Kidney (tissue), 14 donors: Measurements from ENCODE around the gene ROR2. TPM values are rescaled to one million over a fixed set of nuclear protein-coding genes. Genes with fewer than 3 reads are reported as not detected.

Source experiments
- DNase-seq, 5 donors: peaks; one replicate each; pipeline ENCODE4 v3.0.0-alpha.2; 2013 to 2020
- FAIRE-seq: peaks from 2 replicates; lab custom pipeline; 2012; peaks lifted over from hg19 to GRCh38; lab: Jason Lieb, UNC
- H3K27ac ChIP-seq, 2 donors: one replicate each; pipeline ENCODE4 v1.7.0; 2013; ENCODE audit warnings: low read depth in 2 of 2, low read length in 2 of 2, inconsistent platforms in 1 of 2
- H3K27me3 ChIP-seq: one replicate; pipeline ENCODE4 v1.7.1; 2013; ENCODE audit warnings: low read length, inconsistent platforms; ENCODE audit not compliant: control insufficient read depth, insufficient read depth
- H3K36me3 ChIP-seq, 3 donors: one replicate each; pipeline versions ENCODE4 v1.7.0 to v1.7.1; 2013; ENCODE audit warnings: low read length in 3 of 3, control low read depth in 1 of 3, inconsistent platforms in 1 of 3; ENCODE audit not compliant: insufficient read depth in 3 of 3, control insufficient read depth in 2 of 3
- H3K4me1 ChIP-seq, 3 donors: one replicate each; pipeline versions ENCODE4 v1.7.0 to v1.7.1; 2013; ENCODE audit warnings: low read length in 3 of 3, inconsistent platforms in 1 of 3, low read depth in 1 of 3; ENCODE audit not compliant: control insufficient read depth in 2 of 3, insufficient read depth in 2 of 3
- H3K4me3 ChIP-seq, 3 donors: one replicate each; pipeline versions ENCODE4 v1.7.0 to v1.8.1; 2013; ENCODE audit warnings: low read length in 3 of 3, control low read depth in 1 of 3, inconsistent platforms in 1 of 3
- H3K9ac ChIP-seq, 3 donors: one replicate each; pipeline versions ENCODE4 v1.7.0 to v1.7.1; 2013; ENCODE audit warnings: low read length in 3 of 3, control low read depth in 1 of 3, inconsistent platforms in 1 of 3
- H3K9me3 ChIP-seq, 3 donors: one replicate each; pipeline versions ENCODE4 v1.7.0 to v1.7.1; 2013; ENCODE audit warnings: low read length in 3 of 3, control low read depth in 1 of 3, inconsistent platforms in 1 of 3; ENCODE audit not compliant: control insufficient read depth in 2 of 3, insufficient read depth in 1 of 3
- CTCF ChIP-seq: IDR thresholded peaks from 3 replicates; pipeline ENCODE4 v1.5.1; 2012; ENCODE audit warnings: mild to moderate bottlenecking, moderate library complexity, borderline replicate concordance; ENCODE audit not compliant: insufficient read depth; ENCODE audit errors: extremely low read depth
- intact Hi-C: fragments of 100-400 bp; cut with DNase I; formaldehyde crosslinking; loops from one replicate; pipeline ENCODE4 v1.11.1; 2022
- polyA plus RNA-seq: library from polyadenylated mRNA; stranded (reverse); fragments of 350-450 nt; fragmentation: Illumina TruSeq; extraction: RNeasy Lipid Tissue Mini Kit (QIAGEN cat#74804); gene quantifications from one replicate; pipeline ENCODE4 v1.2.3, GENCODE V29; 2014; ENCODE audit warnings: low read depth, low replicate concordance; ENCODE audit not compliant: insufficient read depth
- total RNA-seq: library from RNA; stranded (reverse); fragmentation: NEBNext Ultra II Directional; extraction: Animal tissue kit (Norgen Biotek cat#: 25700); gene quantifications from one replicate; pipeline ENCODE4 v1.2.1, GENCODE V29; 2021
- donor health status: control.
- donor health status: control.
- donor health status: control.
- donor health status: control.
- donor health status: control.
- donor health status: DM: yes; HTN: yes; CAD: no.
- donor health status: Normal renal cell carcinoma (clear cell type).

The ROR2 gene
- total and polyA plus RNA-seq, 2 donors from 2014 or later = 1.5 to 5.7 TPM

- no peaks in the 10 kb centered on the region for H3K27me3 ChIP-seq
- no peak for TF ChIP-seq CTCF
- FAIRE-seq = no peak
- no peaks in the 10 kb centered on the region for H3K9me3 ChIP-seq
- peaks cover 10 to 29% (median 17%) of the 10 kb centered on the region in 3 donors for H3K4me1 ChIP-seq
- H3K9ac ChIP-seq = no peak overlapping the region
- H3K4me3 ChIP-seq = no peak overlapping the region
- DNase-seq = peak; percentile 75 to 84 (median 80)
- intact Hi-C loops = no loop called here
- no peaks in the 10 kb centered on the region for H3K36me3 ChIP-seq
- no peak overlapping the region for H3K27ac ChIP-seq
These were observed 51.4 kb downstream of the ROR2 start for GRCh38 chr9:91898451-91899218.

- no peaks in the 10 kb centered on the region for H3K27me3 ChIP-seq
- no peak overlapping the region for H3K27ac ChIP-seq
- TF ChIP-seq CTCF = no peak
- DNase-seq (no peak), FAIRE-seq (no peak)
- peaks cover 6 to 23% (median 13%) of the 10 kb centered on the region in 3 donors for H3K4me1 ChIP-seq
- H3K36me3 ChIP-seq = no peaks in the 10 kb centered on the region
- H3K9ac ChIP-seq = no peak overlapping the region
- no peaks in the 10 kb centered on the region for H3K9me3 ChIP-seq
- intact Hi-C loops = no loop called here
- H3K4me3 ChIP-seq = no peak overlapping the region
These were observed 52.8 kb downstream of the ROR2 start for GRCh38 chr9:91897201-91897600.

- no peaks in the 10 kb centered on the region for H3K36me3 ChIP-seq
- no peak for FAIRE-seq
- no peak overlapping the region for H3K27ac ChIP-seq
- H3K9ac ChIP-seq = no peak overlapping the region
- peaks cover 4 to 23% (median 13%) of the 10 kb centered on the region in 3 donors for H3K4me1 ChIP-seq
- peak; percentile 76 to 96 (median 89) for DNase-seq
- H3K27me3 ChIP-seq = no peaks in the 10 kb centered on the region
- H3K9me3 ChIP-seq = no peaks in the 10 kb centered on the region
- no peak overlapping the region for H3K4me3 ChIP-seq
- intact Hi-C loops = no loop called here
- TF ChIP-seq CTCF = no peak
These were observed 53.4 kb downstream of the ROR2 start for GRCh38 chr9:91896513-91897121.
